BE2C (cell line): ENCODE results near the gene MAP2K5.

ENCODE experiments used
- DNase-seq: peaks from one replicate; pipeline ENCODE4 v3.0.0-alpha.2; 2020
- H3K27me3 ChIP-seq: fragments of 250-450 bp; sonication (Bioruptor Pico); 2 replicates; pipeline ENCODE4 v1.5.1; 2020; ENCODE audit warnings: mild to moderate bottlenecking
- H3K36me3 ChIP-seq: fragments of 250-450 bp; sonication (Bioruptor Pico); 2 replicates; pipeline ENCODE4 v1.5.1; 2020; ENCODE audit warnings: mild to moderate bottlenecking
- H3K4me1 ChIP-seq: fragments of 250-450 bp; sonication (Bioruptor Pico); 2 replicates; pipeline ENCODE4 v1.5.1; 2020
- H3K4me3 ChIP-seq: 2 replicates; pipeline ENCODE4 v1.5.1; 2011; ENCODE audit warnings: low read depth, low read length
- H3K9me3 ChIP-seq: fragments of 250-450 bp; sonication (Bioruptor Pico); 2 replicates; pipeline ENCODE4 v1.5.1; 2020
- CTCF ChIP-seq: IDR thresholded peaks from 2 replicates; pipeline ENCODE4 v1.5.1; 2012; ENCODE audit warnings: mild to moderate bottlenecking, low read depth, low read length

The MAP2K5 gene

GRCh38 chr15:67824976-67825880 lies 282.7 kb downstream of the MAP2K5 start, which contains the start of gene SKOR1:
Gene SKOR1, plus strand, starts transcription at chr15:67825509. Its CDS starts 94 bp downstream, at chr15:67825603.
- H3K27me3 ChIP-seq = peaks cover 100% of the 10 kb centered on the region
- H3K36me3 ChIP-seq = no peaks in the 10 kb centered on the region
- H3K9me3 ChIP-seq = no peaks in the 10 kb centered on the region
- no peaks in the 10 kb centered on the region for H3K4me1 ChIP-seq
- H3K4me3 ChIP-seq = no peak within 1 kb of the TSS
- no peak for DNase-seq
- no peak for TF ChIP-seq CTCF

- Histone ChIP-seq H3K9me3 (no peaks in the 10 kb centered on the region), H3K36me3 (no peaks in the 10 kb centered on the region), H3K4me1 (no peaks in the 10 kb centered on the region), H3K4me3 (no peak overlapping the region), H3K27me3 (peaks cover 100% of the 10 kb centered on the region)
- DNase-seq = no peak
- no peak for TF ChIP-seq CTCF
Observed at GRCh38 chr15:67825881-67826716, 283.6 kb downstream of the MAP2K5 start.

GRCh38 chr15:67826717-67827561 lies 284.4 kb downstream of the MAP2K5 start:
- TF ChIP-seq CTCF = no peak
- Histone ChIP-seq H3K27me3 (peaks cover 98% of the 10 kb centered on the region), H3K4me1 (no peaks in the 10 kb centered on the region), H3K9me3 (no peaks in the 10 kb centered on the region), H3K36me3 (no peaks in the 10 kb centered on the region), H3K4me3 (no peak overlapping the region)
- no peak for DNase-seq

GRCh38 chr15:67827562-67828277 lies 285.2 kb downstream of the MAP2K5 start:
- Histone ChIP-seq H3K4me1 (no peaks in the 10 kb centered on the region), H3K9me3 (no peaks in the 10 kb centered on the region), H3K36me3 (no peaks in the 10 kb centered on the region), H3K4me3 (no peak overlapping the region), H3K27me3 (peaks cover 98% of the 10 kb centered on the region)
- TF ChIP-seq CTCF = no peak
- DNase-seq = no peak

GRCh38 chr15:67828278-67828968 lies 285.9 kb downstream of the MAP2K5 start:
- Histone ChIP-seq H3K9me3 (no peaks in the 10 kb centered on the region), H3K36me3 (no peaks in the 10 kb centered on the region), H3K4me3 (no peak overlapping the region), H3K27me3 (peaks cover 98% of the 10 kb centered on the region), H3K4me1 (no peaks in the 10 kb centered on the region)
- DNase-seq = no peak
- TF ChIP-seq CTCF = no peak
